Stimulated activated CD8-positive, alpha-beta memory T cell treated with anti-CD3 and anti-CD28 coated beads, Interleukin-7, amount 100 ng/mL, for 48 hours (primary cell): ENCODE data around the gene PIGV.
A peak's percentile ranks its signal among the peaks of the same experiment; 100 is the strongest.

Experiments
- DNase-seq, 2 donors: peaks; one replicate each; pipeline ENCODE4 v3.0.0-alpha.2; 2020; ENCODE audit warnings: low read depth in 1 of 2; ENCODE audit errors: extremely low read depth in 1 of 2

Gene PIGV

GRCh38 chr1:26771643-26772321 is 16.0 kb upstream of the PIGV start:
- peak in 1 of 2 donors; percentile 16 for DNase-seq

- no peak for DNase-seq
Observed at GRCh38 chr1:26772687-26773086, 15.1 kb upstream of the PIGV start.

DNA sequence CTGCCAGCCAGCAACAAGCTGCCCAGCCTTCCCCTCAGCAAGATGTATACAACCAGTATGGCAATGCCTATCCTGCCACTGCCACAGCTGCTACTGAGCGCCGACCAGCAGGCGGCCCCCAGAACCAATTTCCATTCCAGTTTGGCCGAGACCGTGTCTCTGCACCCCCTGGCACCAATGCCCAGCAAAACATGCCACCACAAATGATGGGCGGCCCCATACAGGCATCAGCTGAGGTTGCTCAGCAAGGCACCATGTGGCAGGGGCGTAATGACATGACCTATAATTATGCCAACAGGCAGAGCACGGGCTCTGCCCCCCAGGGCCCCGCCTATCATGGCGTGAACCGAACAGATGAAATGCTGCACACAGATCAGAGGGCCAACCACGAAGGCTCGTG is 13.3 kb upstream of the PIGV start:
- no peak for DNase-seq

- no peak for DNase-seq
Observed at GRCh38 chr1:26775666-26776065, 12.1 kb upstream of the PIGV start.

GRCh38 chr1:26779098-26779668 is 8.6 kb upstream of the PIGV start:
- no peak for DNase-seq

DNA sequence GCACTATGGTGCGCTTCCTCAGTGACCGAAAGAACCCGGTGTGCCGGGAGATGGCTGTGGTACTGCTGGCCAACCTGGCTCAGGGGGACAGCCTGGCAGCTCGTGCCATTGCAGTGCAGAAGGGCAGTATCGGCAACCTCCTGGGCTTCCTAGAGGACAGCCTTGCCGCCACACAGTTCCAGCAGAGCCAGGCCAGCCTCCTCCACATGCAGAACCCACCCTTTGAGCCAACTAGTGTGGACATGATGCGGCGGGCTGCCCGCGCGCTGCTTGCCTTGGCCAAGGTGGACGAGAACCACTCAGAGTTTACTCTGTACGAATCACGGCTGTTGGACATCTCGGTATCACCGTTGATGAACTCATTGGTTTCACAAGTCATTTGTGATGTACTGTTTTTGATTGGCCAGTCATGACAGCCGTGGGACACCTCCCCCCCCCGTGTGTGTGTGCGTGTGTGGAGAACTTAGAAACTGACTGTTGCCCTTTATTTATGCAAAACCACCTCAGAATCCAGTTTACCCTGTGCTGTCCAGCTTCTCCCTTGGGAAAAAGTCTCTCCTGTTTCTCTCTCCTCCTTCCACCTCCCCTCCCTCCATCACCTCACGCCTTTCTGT is 7.3 kb upstream of the PIGV start:
- no peak for DNase-seq

- no peak for DNase-seq
Observed at GRCh38 chr1:26781206-26781825, 6.4 kb upstream of the PIGV start.

- DNase-seq: no peak
Observed at GRCh38 chr1:26782521-26783212, 5.1 kb upstream of the PIGV start.

DNA sequence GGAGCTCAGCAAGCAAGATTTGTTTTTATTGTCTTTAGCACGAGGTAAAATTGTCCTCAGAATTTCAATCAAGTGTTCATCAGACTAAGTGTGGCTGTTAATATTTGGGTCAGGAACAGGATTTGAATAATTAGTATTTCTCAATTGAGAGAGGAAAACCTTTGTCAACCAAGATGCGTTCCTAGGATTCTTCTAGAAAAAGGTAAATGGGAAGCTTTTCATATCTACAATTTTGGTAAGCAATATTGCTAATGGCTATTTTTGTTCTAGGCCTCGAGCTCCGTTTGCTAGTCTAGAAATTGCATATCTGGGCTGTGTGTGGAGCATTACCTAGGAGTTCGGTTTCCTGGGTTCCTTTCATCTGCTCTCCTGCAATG is 4.1 kb upstream of the PIGV start:
- no peak for DNase-seq

GRCh38 chr1:26784023-26784871 is 3.5 kb upstream of the PIGV start:
- no peak for DNase-seq

- DNase-seq: no peak
Observed at GRCh38 chr1:26784886-26785285, 2.9 kb upstream of the PIGV start.

- DNase-seq: no peak
Observed at GRCh38 chr1:26785611-26786436, 1.9 kb upstream of the PIGV start.

- DNase-seq: no peak
Observed at GRCh38 chr1:26786437-26787380, 1.0 kb upstream of the PIGV start.

DNA sequence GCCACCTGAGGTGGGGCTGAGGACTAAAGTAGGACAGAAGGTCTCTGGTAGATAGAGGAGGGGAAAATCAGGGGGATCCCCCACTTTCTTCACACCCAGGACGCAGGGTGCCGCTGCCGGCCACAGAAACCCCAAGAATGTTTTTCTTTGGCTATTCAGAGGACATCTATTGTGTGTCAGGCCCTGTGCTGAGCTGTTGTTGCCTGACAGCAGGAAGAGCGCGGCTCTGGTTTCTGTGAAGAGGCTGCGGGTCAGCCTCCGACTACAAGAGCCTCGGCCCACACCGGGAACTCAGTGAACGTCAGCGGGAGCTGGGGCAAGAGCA is 407 bp upstream of the PIGV start:
- DNase-seq: peak; percentile 78

GRCh38 chr1:26788515-26788785 is 700 bp downstream of the PIGV start:
- no peak for DNase-seq

DNA sequence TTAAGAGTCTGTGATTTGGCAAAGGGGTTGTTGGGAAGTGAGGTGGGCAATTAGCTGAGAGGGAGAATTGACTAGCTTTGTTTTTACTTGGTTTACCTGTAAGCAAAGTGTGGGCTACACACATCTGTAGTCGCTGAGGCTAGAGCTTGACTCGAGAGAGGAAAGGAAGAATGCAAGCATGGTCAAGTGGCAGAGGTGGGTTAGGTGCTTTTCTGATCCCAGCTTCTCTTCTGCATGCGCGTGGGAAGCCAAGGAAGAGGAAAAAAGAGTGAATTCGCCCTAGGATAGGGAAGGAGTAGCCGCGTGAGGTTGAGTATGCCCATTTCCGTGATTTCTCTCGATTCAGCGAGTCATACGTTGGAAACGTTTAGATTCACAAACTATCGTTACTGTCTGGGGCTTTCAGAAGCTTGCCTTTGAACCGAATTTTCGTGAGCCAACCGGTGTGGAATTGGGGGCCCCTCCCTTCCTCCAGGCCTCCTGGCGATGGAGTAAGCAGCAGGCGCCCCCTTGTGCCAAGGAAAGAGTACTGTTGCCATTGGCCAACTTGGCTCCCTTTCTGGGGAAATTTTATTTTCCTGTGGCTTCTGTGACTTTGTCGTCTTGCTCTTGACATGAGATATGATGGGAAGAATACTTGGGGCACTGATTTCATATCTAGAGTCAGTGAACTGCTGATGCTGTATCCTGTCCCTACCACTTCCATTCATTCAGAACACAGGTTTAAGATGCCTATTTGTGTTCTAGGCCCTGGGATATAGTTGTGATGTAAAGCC is 1.3 kb downstream of the PIGV start:
- DNase-seq: peak; percentile 55 to 90

DNA sequence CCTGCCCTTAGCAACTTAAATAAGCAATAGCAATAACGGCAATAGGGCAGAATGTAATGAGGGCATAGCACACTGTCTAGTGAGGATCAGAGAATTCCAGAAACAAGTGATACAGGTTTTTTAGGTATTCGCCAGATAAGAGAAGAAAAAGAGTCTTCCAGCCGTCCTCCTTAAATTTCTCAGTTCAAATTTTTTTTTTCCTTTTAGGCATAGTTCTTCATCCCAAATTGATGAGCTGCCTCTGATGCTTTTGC is 1.8 kb downstream of the PIGV start:
- DNase-seq: no peak

GRCh38 chr1:26789931-26790330 is 2.2 kb downstream of the PIGV start:
- DNase-seq: no peak

DNA sequence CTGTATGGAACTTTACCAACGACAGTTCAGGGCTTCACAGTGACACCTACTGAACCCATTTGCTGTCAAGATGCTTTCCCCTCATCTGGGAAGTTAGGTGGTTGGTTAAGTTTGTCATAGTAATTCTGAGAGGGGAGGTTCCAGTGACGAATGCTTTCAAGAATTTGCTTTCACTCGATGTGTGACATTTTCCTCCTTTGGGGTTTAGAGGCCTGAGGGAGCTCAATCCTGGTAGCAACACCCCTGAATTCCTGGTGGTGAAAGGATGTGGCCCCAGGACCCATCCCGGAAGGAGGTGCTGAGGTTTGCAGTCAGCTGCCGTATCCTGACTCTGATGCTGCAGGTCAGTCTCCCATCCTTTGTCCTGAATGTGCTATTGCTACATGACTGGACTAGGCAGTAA is 2.8 kb downstream of the PIGV start:
- no peak for DNase-seq
